Stimulated activated CD8-positive, alpha-beta memory T cell treated with anti-CD3 and anti-CD28 coated beads, Interleukin-2, amount 100 ng/mL, for 1 hour (primary cell): ENCODE results near the gene SSBP3.
"Not testable (repeated sequence)": the region's sequence is repeated elsewhere in the genome, so short reads cannot be mapped to it uniquely, and the experiment has no call there.

Source experiments
- DNase-seq, 2 donors: peaks; one replicate each; pipeline ENCODE4 v3.0.0-alpha.2; 2020; ENCODE audit warnings: low read depth in 2 of 2

Gene SSBP3

DNA sequence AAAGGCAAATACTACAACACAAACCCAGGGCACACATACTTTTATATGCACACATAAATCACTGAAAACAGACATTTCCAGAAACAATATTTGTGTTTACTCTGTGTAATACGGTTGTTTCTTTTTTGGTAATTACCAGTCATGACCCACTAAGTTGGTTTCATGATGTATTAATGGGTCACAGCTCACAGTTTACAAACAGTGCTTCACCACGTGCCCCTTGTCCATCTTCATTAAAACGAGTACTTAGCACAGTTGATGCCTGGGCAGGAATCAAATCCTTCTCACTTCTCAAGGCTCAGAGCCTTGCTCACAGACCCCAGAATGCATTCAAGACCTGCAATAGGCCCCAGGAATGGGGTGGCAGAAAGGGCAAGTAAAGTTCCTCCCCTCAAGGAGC, 13.8 kb downstream of the SSBP3 start:
- DNase-seq: no peak

DNA sequence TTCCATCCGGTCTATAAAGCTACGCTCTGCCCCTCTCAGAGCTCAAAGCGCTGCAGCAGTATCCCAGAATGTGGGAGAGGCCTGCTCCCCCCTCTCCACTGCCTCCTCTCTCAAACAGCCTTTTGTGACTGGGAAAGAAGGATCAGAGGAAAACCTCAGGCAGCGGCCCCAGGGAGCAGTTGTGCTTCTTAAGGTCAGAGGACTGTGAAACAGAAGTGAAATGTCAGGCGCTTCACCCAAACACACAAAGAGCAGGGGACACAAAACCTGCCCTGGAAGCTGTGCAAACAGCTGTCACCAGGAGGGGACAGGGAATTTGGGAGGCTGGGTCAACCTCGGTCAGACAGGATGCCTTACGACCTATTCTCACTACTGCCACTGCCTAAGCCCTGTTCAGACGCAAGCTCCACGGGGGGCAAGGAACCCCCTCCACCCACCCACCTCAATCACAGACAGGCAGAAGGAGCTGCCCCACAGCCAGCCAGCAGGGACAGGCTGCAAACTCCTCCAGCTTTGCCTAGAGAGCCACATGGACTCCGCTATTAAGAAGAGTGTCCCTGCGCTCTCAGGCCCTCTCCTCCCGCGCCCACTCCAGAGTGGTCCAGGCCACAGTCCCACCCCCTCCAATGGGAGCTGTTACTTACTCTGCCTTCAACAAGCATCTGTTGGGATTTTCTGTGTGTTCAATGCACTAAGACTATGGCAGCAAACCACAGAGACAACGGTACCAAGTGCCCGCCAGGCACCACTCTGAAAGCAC, 14.6 kb downstream of the SSBP3 start:
- no peak for DNase-seq

DNA sequence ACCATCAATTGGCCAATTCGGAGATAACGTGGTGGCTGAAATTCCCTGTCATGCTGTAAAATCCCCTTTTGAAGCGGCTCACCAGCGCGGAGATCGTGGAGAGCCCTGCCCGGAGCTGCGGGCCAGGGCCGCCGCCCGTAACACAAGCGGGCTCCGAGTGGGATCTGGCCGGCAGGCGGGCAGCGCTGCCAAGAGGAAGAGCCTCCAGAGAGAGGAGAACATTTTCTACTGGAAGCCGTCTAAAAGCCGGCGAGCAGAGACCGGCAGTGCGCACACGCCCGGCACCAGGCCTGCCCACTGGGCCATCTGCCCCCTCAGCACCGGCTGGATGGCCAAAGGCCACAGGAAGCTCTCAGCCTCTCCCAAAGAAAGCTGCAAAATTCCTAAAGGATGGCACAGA, 15.5 kb downstream of the SSBP3 start:
- DNase-seq: no peak

DNA sequence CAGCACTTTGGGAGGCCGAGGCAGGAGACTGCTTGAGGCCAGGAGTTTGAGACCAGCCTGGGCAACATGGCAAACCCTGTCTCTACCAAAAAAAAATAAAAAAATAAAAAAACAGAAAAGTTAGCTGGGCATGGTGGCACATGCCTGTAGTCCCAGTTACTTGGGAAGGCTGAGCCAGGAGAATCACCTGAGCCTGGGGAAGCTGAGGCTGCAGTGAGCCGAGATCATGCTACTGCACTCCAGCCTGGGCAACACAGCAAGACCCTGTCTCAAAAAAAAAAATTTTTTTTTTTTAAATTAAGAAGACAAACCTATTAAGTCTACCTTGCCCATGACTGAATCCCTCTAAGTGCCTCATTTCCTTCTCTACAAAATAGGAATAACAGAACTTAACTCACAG, 16.6 kb downstream of the SSBP3 start:
- DNase-seq: not testable (repeated sequence)

DNA sequence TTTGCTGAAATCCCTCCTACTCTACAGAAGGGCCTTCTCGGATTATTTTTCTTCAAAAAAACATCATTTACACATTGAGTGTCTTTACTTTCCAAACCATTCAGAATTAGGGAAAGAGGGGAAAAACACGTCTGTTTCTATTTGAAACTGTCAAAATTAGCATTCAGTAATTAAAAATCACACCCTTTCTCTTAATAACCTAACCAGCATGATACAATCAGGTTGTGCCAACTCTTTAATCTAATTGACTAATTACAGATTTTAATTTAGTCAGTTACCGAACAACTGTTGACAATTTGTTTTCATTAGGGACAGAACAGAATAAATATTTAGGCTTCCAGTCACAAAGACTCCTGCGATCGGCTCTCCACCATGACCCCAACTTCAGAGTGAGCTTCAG, 18.8 kb downstream of the SSBP3 start:
- no peak for DNase-seq

DNA sequence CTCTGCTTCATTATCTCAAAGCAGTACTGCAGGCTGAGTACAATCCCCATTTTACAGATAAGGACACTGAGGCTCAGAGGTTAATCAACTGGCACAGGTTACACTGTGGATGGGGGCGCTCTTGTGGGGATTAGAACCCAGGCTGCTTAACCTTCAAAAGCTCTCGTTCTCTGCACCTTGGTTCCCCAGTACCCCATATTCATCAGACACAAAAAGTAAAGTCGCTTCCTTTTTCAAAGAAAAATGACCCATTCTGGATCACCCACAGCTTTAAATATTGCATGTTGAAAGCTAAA, 20.5 kb downstream of the SSBP3 start:
- DNase-seq: no peak

DNA sequence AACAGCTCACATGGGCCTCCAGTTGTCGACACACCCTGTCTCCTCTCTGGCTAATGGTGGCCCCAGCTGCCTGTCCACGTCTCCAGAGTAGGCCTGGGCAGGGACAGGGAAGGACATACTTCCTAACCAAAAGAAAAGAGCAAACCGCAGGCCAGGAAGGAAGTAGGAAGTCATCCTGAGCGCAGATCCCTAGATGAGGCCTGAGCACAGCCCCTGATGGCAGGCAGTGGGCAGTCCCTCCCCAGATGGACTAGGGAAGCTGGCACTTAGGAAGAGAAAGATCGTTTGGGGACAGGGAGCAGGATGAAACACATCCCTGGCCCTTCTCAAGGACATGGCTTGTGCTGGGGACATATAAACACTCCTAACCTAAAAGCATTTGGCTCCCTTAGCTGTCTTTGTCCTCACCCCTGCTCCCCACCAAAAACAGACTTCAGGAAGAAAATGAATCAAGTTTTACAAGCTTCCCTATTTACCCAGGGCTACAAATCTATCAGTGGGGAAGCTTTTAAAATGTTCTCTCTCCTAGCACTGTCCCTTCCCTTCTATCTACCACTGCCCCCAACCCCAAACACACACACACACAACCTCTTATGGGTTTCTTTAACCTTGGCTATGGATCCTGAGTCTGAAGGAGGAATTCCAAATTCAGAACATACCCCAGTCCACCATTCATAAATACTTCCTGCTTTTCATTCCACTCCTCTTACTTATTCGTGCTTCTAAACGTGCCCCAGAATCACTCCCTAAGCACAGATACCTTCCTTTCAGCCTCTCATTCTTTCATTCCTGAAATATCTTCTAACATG, 21.1 kb downstream of the SSBP3 start:
- no peak for DNase-seq

DNA sequence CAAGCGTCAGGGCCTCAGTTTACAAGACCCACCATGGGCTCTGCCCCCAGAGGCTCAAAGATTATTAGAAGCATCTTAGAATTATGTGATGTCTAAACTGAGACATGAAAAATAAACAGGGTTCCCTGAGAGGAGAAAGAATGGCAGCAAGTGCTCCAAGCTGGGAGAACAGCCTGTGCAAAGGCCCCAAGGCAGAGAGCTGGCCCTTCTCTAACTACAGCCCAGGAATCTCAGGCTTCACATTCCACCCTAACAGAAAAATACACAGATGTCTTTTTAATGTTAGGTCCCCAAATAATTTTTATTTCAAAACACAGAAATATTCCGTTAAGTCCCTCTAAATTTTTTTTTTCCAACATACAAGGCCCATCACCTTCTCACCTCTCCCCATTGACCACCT, 21.7 kb downstream of the SSBP3 start:
- DNase-seq: no peak

DNA sequence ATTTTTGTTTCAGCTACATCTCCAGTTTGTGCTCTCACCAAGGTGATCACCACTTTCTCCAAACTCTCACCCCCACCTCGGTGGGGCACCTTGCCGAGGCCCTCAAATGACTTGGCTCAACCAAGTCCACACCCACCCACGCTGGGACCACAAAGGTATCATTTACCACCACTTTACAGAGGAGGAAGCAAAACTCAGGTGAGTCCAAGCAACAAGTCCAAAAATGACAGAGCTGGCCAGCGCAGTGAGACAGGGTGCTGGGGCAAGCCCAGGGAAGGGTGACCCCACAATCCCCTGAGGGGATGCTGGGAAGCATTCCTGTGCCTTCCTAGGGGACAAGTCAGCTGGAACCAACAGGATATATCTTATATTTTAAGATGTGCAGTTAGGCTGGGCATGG, 24.7 kb downstream of the SSBP3 start:
- no peak for DNase-seq

DNA sequence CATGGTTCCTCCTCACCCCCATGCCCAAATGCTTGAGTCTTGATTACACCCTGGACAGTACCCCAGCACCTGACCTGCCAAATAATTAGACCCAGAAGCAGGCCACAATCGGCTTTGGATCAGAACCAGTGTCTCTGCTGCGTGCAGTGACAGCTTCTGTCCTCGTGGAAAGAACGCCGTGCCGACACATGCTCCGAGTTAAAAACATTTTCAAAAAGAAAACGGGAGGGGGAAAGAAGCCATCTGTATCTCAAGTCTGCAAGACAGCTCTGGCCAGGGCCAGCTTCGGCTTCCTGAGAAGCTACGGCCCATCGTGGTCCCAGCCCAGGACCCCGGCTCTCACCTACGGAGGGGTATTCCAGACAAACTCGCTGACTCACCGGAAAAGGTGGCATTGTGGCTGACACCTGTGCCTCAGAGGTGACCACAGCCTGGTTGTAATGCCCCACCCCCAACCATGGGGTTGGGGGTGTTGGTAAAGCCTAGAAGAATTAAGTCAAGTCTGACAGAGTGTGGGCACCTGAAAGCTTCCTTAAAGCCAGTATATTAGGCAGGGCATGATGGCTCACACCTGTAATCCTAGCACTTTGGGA, 25.8 kb downstream of the SSBP3 start:
- DNase-seq: peak in 1 of 2 donors; percentile 16

DNA sequence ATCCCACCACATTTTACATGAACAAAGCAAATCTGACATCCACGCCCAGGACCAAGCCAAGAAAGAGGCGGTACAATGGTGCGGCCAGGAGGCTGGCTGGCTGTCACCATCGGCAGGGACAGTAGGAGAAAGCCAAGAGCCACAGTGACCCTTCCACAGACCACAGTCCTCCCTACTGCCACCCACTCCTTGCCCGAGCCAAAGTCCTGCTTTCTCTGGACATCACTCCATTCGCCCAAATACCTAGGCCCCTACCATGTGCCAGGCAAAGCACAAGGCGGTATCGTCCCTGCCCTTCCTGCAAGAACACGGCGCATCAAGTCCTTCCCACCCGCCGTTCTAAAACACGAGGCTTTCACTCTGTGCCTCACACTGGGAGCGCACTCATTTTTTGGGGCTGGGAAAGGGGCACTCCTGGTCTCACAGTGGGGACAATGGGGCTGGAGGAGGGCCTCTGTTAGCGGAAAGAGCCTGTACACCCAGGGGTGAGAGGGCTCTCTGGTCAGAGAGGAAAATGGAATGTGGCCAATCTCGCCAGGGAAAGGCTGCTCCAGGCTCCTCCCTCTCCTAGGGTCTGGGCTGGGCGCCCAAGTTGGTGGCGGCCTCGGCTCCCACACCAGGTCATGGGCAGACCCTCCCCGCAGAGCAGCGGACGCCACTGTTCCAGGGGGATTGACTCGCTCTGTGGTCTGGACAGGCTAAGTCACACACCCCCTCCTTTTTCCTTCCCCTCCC, 26.5 kb downstream of the SSBP3 start:
- DNase-seq: no peak

DNA sequence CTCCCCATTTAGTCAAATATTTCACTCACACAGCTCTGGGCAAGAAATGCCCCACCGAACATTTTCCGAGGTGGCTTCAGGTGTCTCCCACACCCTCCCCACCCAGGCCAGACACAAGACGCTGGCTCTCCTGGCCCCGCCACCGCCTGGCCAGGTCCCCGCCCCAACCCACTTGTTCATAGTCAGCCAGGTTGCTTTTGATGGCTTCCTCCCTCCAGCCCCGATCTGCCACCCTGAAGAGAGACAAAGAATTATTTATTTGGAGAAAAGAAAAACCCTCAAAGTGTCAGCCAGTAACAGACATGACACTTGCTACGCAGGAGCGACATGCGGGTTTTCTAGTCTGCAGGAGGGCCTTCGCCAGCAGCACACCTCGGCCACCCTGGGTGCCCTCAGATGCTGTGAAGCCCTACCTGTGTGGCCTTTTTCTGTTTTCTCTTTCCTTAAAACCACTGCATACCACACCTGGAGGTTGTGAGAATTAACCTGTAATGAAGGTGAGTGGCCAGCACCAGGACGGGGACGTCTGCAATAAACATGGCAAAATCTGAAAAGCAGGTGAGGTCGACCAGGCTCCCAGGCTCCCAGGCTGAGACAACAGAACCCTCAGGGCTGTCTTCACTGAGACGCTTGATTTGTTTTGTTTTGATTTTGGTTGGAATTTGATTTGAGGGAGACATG, 27.2 kb downstream of the SSBP3 start:
- no peak for DNase-seq

DNA sequence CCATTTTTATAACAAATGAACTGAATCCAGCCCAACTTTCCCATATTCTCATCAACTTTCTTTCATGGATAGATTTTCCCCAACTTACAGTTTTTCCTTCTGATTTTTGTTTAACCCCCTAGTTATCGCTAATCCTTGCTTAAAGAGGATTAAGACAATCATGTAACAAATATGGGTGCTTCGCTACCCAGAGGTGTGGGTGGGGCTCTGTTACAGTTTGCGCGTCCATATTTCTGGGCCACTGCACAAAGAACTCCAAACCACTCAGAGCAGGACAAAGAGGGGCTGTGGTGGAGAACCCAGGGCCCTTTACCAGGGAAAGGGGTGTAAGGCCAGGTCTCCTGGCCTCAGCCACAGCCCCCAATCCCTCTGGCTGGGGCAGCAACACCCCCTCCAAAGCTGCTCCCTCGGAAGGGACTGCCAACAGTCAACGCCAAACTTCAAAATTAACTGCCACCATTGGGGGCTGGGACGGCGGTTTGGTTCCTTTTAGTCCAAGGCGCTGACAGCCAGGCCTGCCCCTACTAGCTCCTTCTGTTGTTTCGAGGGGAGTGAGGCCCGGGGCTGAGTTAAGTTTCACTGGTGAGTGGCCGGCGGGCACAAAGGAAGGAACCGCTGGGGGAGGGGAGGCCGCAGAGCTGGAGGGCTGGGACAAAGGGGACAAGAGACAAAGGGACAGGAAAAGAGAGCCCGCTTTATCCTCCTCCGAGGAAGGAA, 27.9 kb downstream of the SSBP3 start:
- DNase-seq: no peak

DNA sequence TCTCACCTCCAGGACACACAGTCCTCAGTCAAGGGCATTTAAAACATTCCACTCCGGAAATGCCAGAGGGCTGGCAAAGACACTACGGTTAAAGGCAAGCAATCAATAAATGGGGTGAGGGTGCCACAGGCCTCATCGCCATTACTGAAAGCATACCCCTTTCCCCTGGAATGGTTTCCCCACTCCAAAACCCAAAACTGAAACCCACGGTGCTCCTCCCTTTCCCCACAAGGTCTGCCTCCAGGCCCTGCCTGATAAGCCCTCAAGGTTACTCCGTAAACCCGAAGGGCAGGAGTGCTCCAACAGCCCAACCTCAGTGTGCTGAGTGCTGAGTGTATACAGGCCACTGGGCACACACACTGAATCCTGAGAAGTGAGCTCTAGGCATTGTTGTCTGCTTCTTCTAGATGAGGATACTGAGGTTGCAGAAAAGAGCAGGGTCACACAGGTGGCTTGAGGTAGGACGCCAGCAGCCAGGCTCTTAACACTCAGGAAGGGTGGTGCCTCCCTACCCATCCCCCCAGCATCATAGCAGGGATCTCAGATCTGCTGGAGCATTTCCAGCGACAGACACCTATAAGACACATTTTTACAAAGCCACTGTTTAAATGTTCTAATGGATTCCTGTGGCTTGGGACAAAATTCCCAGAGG, 29.0 kb downstream of the SSBP3 start:
- no peak for DNase-seq

DNA sequence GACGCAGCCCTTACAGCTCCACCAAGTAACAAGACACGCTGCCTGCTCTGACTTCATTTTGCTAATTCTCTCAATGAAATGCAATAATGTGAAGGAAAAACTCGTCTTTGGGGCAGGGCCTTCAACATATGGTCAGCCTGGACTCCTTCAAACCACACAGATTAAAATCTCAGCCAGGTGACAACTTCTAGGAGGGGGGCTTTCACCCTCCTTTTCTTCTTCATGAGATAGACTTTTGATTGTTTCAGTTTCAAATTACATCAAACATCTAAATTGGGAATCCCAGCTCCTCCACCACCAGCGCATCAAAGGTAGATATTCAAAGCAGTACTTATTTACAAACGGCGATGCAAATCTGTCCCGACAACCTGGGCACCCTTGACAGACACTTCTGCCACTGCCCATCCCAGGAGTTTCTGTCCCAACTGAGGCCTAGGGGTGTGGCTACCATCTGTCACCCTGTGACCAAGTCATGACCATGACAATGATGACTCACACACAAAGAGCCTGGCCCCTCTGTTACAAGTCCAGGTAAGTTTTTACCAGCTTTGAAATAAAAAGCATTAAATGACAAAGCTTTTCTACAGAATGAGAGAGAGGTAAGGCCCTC, 29.7 kb downstream of the SSBP3 start:
- no peak for DNase-seq

DNA sequence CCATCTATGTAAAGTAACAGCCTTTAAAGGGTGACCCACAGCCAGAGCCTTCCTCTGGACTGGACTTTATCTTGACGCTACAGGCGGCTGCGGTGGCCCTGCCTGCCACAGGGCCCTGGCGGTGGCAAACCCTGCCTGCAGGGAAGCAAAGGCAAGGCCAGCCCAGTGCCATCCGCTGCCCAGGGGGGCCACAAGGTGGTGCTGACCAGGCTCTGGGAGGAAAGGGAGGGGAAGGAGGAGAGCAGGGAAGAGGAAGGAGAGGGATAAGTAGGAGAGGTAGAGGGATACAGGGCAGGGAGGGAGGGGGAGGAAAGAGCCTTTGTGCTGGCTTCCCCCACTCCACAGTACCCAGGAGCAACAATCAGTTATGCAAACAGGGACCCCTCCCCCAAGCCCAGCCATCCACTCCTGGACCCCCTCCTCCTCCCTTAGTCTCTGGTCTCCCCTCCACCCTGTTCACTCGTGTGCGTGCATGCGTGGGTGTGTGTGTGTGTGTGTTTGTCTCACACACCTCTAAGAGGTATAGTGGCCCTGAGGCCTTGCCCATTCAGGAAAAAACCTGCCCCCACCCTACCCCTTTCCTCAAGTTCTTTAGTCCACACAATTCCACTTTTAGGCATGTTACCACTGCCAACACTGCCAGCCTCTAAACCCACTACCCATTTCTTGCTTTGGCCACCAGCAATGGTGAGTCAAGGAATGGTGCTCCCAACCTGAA, 30.3 kb downstream of the SSBP3 start:
- no peak for DNase-seq

DNA sequence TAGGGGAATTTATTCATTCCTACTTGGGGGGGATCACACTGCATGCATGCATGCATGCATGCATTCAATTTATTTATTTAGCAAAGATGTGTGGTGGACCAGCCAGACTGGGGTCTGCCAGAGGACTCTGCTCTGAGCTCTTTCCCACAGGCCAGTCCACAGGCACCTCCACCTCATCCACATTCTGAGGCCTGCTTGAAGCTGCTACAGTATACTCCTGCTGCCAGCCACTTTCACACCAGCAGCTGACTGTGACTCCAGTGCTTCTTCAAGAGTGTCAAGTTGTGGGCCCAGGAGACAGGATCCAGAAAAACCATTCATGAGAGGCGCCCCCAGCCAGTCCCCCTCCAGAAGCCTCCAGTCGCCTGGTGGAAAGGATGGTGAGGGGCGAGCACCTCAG, 30.9 kb downstream of the SSBP3 start:
- no peak for DNase-seq

DNA sequence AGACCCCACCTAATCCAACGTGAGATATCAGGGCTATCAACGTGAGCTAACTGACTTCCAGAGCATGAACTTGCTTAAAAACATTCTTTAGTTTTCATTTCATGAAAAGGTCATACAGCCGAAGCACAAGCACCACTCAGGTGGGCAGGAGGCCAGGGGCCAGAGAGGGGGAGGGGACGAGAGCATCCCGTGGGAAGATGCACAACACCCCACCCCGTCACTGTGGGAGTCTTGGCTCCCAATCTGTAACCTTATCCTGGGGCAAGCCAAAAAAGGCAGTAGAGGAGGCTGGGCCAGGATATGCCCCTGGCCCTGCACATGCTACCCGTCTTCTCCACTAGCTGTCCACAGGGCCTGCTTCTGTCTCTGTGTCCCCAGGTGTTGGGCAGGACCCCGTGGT, 31.4 kb downstream of the SSBP3 start:
- no peak for DNase-seq

DNA sequence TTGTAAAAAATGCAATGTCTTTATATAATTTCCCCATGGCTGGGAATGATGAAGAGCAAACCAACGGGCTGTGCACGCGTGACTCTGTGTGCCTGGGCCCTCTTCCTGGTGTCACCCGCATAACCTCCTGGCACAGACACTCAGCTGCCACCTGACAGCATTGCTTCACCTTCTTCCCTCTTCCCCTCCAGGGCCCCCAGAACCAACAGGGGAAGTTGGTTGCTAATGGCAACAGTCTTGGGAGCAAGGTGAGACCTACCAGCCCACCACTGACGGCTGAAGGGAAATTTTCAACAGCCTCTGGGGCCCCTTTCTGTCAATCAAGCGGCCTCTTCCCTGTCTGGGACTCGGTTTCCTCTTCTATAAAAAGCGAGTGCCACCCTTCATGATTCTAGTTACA, 33.2 kb downstream of the SSBP3 start:
- DNase-seq: no peak

DNA sequence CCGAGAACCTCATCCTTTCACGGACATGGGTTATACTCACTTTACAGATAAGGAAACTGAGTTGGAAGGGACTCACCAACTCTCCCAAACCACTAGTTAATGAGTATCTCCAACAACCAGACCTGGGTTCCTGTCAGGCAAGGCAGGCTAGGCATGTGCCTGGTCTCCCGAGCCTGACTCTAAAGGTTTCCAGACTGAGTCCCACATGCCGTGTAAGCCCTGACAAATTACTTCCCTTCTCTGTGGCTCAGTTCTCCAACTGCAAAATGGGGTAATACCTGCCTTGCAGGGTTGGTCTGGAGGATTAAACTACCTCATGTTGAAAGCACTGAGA, 34.3 kb downstream of the SSBP3 start:
- DNase-seq: no peak
